SU-DHL-6 (cell line): ENCODE data around the gene NXPH3.

Experiments
- CTCF ChIP-seq: fragments of 200-600 bp; sonication (generic); IDR thresholded peaks from one replicate; pipeline ENCODE4 v1.5.1; 2017; ENCODE audit warnings: antibody characterized with exemption, mild to moderate bottlenecking, low read length, moderate library complexity; ENCODE audit not compliant: insufficient read depth, poor library complexity, severe bottlenecking
- EZH2phosphoT487 ChIP-seq: fragments of 200-600 bp; sonication (generic), shearing (Covaris generic); conservative IDR thresholded peaks from 2 replicates; pipeline ENCODE4 v1.6.1; 2018; ENCODE audit warnings: mild to moderate bottlenecking, antibody characterized with exemption, low read length, moderate library complexity, mixed read lengths

GRCh38 chr17:49629447-49629846 lies 53.8 kb downstream of the NXPH3 start:
- TF ChIP-seq CTCF (no peak), EZH2phosphoT487 (no peak)
